NCI-H1436 (cell line): ENCODE measurements around the gene NT5C3B.
"Not testable (repeated sequence)": the region's sequence is repeated elsewhere in the genome, so short reads cannot be mapped to it uniquely, and the experiment has no call there.

Experiments used
- DNase-seq: peaks from one replicate; lab custom pipeline; 2025; lab: John Stamatoyannopoulos, UW

The NT5C3B gene

DNA sequence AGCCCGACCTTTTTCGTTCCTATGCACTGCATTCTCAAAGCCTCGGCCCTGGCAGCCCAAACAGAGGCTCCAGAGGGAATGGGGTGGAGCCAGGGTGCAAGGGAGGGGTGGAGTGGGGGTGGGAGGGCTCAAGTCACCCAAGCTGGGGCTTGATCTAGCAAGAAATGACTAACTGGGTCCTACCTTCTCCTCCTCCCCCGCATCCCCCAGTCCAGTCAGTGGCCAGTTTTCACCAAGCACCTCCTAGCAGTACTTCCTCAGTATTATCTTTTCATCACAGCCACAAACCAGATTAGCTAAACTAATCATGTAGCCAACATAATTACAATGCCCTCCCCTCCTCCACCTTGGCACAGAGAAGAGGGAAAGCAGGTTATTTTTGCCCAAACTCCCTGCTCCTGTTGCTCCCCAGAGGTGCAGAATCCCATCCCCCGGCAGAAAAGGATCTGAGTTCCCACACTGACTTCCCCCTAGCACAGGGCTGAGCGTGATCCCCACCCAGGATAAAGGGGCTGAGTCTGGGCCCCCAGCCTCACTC, 51.8 kb downstream of the NT5C3B start:
- no peak for DNase-seq

DNA sequence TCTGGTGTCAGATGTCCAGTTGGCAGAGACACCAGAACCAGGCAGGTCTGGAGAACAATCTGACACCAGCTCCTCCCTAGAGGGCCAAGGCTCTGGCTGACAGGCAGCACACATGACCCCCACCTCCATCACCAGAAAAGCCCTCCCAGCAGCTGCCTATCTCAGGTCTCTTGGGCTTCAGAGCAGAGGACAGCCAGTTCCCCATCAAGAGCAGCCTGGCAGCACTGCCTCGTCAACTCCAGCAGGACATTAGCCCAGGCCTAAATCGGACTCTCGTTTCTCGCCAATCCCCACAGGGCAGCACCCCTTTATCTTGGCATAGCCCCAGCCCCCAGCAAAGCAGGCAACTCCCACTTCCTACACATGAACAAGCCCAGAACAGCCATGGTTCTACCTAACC, 53.9 kb downstream of the NT5C3B start:
- no peak for DNase-seq

DNA sequence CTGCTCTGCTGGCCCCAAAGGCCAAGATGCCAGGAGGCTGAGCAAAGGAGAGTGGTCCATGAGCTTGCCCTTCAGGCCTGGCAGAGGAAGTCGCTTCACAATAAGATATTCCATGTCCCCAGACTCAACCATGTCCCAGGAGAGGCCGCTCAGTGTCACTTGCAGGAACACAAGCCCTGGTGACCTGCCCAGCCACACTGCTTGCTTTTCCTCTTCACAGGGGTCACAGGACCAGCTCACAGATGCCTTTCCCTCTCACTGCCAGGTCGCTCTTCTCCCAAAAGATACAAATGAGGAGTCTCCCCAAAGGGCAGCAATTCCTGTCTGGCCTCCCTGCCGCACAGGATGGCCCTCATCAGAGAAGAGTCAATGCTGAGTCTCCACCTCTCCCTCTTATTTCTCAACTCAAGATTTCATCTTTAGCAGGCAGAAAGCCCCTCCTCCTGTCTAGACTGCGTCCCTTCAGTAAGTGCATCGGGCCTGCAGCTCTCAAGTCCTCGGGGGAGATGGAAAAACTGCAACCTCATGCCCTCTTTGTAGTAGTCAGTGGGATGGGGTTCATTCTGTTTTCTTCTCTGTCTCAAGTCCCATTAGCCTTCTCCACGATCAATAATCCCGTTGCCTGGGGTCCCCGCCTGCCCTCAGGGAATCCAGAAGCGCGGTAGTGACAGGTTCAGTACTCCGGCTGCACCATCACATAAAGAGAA, 54.5 kb downstream of the NT5C3B start:
- DNase-seq: no peak

DNA sequence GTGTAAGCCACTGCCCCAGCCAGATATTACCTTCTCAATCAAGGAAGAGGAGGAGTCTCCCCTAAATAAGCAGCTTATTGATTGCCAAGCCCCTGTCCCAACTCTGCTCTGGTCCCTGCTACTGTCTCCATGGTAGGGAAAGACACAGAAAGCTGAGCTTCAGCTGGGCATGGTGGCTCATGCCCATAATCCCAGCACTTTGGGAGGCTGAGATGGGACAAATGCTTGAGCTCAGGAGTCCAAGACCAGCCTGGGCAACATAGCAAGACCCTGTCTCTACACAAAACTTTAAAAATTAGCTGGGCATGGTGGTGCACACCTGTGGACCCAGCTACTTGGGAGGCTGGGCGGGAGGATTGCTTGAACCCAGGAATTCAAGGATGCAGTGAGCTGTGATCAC, 56.1 kb downstream of the NT5C3B start:
- DNase-seq: no peak

DNA sequence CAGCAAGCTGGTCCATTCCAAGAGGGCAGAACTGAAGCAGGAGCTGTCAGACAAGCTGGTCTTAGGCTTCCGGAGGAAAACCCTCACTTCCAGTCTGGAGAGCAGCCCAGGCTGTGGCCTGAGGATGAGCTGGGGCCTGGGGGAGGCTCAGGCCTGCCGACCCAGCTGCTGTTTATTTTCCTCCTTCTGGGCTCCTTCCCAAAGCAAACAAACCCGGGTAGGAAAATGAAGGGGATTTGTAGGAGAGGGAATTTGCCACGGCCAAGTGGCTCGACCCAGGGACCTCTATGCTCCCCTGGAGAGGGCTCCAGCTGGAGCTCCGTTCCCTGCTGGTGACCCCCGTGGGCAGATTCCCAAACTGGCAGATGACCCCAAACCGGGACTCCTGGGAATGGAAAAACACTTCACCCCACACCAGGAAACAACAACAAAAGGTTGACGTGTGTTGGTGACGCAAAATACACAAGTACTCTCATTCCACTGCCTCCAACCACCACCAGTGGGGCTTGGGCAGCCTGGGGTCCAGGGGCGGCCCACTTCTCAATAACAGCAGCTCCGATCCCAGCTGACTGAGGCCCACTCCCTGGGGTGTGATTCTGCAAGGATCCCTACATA, 58.4 kb downstream of the NT5C3B start:
- DNase-seq: no peak

DNA sequence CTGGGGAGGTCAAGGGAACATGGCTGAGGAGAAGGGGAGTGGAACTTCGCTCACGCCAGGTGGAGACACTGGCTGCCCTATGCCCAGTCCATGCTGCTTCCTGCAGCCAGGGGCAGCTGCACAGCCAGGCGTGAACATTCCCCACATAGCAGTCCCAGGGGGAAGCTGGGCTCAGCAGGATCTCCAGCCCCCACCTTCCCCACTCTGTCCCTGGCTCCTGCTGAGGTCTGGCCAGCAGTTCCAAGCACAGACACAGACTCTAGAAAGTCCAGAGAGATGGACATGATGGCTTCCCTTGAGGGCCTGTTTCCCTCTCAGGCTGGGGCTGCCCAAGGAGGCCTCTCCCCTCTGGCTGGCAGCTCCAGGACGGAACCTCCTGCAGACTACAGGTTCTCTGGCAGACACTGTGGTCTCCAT, 58.9 kb downstream of the NT5C3B start:
- no peak for DNase-seq

- not testable (repeated sequence) for DNase-seq
These were observed 59.7 kb downstream of the NT5C3B start for GRCh38 chr17:41776262-41776900.

DNA sequence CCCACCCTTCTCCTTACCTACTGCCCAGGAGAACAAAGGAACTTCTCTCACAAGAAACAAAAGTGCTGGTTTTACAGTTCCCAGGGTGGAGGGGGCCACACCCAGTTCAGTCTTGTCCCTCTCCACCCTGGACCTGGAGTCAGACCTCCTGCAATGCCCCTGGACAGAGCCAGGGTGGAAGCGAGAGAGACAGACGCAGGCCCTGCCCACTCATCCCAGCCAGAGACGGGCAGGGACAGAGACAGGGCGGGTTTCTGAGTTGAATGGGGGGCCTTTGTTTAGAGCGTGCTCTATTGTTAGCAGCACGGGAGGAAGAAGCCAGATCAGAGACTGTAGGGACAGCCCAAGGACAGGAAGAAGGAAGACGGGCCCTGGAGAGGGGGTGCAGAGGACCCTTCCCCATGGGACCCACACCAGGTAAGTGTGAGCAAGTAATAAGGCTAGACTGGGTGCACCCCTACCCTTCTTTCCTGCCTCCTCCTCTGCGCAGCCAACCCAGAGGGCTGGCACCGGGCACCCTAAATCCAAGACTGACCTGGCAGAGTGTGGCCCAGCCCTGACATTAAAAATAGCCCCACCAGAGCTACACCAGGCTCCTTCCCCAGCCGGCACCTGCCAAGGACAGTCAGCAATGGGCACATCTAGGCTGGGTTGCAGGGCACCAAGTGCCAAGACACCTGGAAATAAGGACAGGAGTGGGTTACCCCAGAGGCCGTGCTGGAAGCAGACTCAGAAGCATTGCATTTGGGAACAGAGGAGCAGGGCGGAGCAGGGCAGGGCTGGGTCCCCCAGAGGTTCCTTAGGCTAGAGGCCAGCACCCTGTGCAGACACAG, 60.4 kb downstream of the NT5C3B start:
- DNase-seq: no peak
